Ishikawa (cell line): ENCODE data around the gene GZF1.

Source experiments
- FOXM1 ChIP-seq: IDR thresholded peaks from 2 replicates; pipeline ENCODE4 v1.6.1; 2012; ENCODE audit warnings: low read depth, borderline replicate concordance
- NFIC ChIP-seq: IDR thresholded peaks from 2 replicates; pipeline ENCODE4 v1.6.1; 2012
- RAD21 ChIP-seq: IDR thresholded peaks from 2 replicates; pipeline ENCODE4 v1.6.1; 2012; ENCODE audit warnings: low read depth
- TAF1 ChIP-seq: IDR thresholded peaks from 2 replicates; pipeline ENCODE4 v1.6.1; 2012; ENCODE audit warnings: low read depth, mild to moderate bottlenecking
- TEAD4 ChIP-seq: IDR thresholded peaks from 2 replicates; pipeline ENCODE4 v1.6.1; 2012

- no peak for TF ChIP-seq TAF1
- TF ChIP-seq RAD21 = no peak
- no peak for TF ChIP-seq TEAD4
- no peak for TF ChIP-seq FOXM1
- TF ChIP-seq NFIC = no peak
Measured at GRCh38 chr20:23415555-23415954, 53.6 kb downstream of the GZF1 start.
